ENCODE data around the gene PTPRJ. TPM values are rescaled to one million over a fixed set of nuclear protein-coding genes. Genes with fewer than 3 reads are reported as not detected.
A peak's percentile ranks its signal among the peaks of the same experiment; 100 is the strongest.

Gene PTPRJ
- total RNA-seq, 2 donors from 2014 or later: 3.4 to 8.0 TPM

- Histone ChIP-seq H3K27ac (peak overlapping the region in 1 of 2 donors; percentile 9), H3K9me3 (no peaks in the 10 kb centered on the region), H3K4me3 (no peak overlapping the region), H3K36me3 (no peaks in the 10 kb centered on the region), H3K4me1 (peaks cover 0 to 25% of the 10 kb centered on the region in 2 donors), H3K27me3 (no peaks in the 10 kb centered on the region)
- TF ChIP-seq CTCF (IDR thresholded peaks at IDR 0.05): no peak
- DNase-seq (ENCODE audit: low spot score): no peak
Observed at GRCh38 chr11:48108231-48109045, 128.1 kb downstream of the PTPRJ start.

GRCh38 chr11:48109046-48109666, 128.8 kb downstream of the PTPRJ start:
- Histone ChIP-seq H3K27ac (peak overlapping the region in 1 of 2 donors; percentile 9), H3K27me3 (no peaks in the 10 kb centered on the region), H3K4me3 (peak overlapping the region in 1 of 2 donors; percentile 19)

GRCh38 chr11:48110509-48110766, 130.1 kb downstream of the PTPRJ start:
- no peak for DNase-seq (ENCODE audit: low spot score)
- Histone ChIP-seq H3K27me3 (no peaks in the 10 kb centered on the region), H3K9me3 (peaks cover 0 to 12% of the 10 kb centered on the region in 2 donors), H3K4me1 (peaks cover 0 to 11% of the 10 kb centered on the region in 2 donors), H3K27ac (no peak overlapping the region), H3K36me3 (no peaks in the 10 kb centered on the region), H3K4me3 (no peak overlapping the region)
- no peak for TF ChIP-seq CTCF (IDR thresholded peaks at IDR 0.05)

More at GRCh38 chr11:48109046-48109666, 128.8 kb downstream of the PTPRJ start:
- Histone ChIP-seq H3K4me1 (peaks cover 0 to 18% of the 10 kb centered on the region in 2 donors), H3K36me3 (no peaks in the 10 kb centered on the region), H3K9me3 (no peaks in the 10 kb centered on the region)
- DNase-seq (ENCODE audit: low spot score): no peak
- peak in 1 of 2 donors; percentile 38 for TF ChIP-seq CTCF (IDR thresholded peaks at IDR 0.05)

- Histone ChIP-seq H3K27ac (no peak overlapping the region), H3K36me3 (no peaks in the 10 kb centered on the region), H3K9me3 (peaks cover 0 to 15% of the 10 kb centered on the region in 2 donors), H3K27me3 (no peaks in the 10 kb centered on the region), H3K4me1 (peaks cover 0 to 11% of the 10 kb centered on the region in 2 donors), H3K4me3 (no peak overlapping the region)
- TF ChIP-seq CTCF (IDR thresholded peaks at IDR 0.05): no peak
- DNase-seq (ENCODE audit: low spot score): peak; percentile 56
Observed at GRCh38 chr11:48111891-48112290, 131.5 kb downstream of the PTPRJ start.

GRCh38 chr11:48114740-48115139, 134.4 kb downstream of the PTPRJ start:
- no peak for TF ChIP-seq CTCF (IDR thresholded peaks at IDR 0.05)
- no peaks in the 10 kb centered on the region for H3K27me3 ChIP-seq

More at GRCh38 chr11:48114740-48115139, 134.4 kb downstream of the PTPRJ start:
- Histone ChIP-seq H3K27ac (no peak overlapping the region), H3K4me3 (no peak overlapping the region), H3K4me1 (peaks cover 0 to 5% of the 10 kb centered on the region in 2 donors), H3K9me3 (peaks cover 0 to 15% of the 10 kb centered on the region in 2 donors), H3K36me3 (no peaks in the 10 kb centered on the region)
- no peak for DNase-seq (ENCODE audit: low spot score)
